C4-2B (cell line): ENCODE measurements around the gene POU6F2.

ENCODE experiments used
- H3K27ac ChIP-seq: fragments of 450-650 bp; 2 replicates; pipeline ENCODE4 v1.5.1; 2017
- ZFX ChIP-seq: fragments of 450-650 bp; IDR thresholded peaks from 2 replicates; pipeline ENCODE4 v1.6.1; 2017
- TF ChIP-seq, protein P1 (sequence below): fragments of 450-650 bp; conservative IDR thresholded peaks from 2 replicates; pipeline ENCODE4 v1.5.1; 2017; ENCODE audit warnings: mild to moderate bottlenecking

The POU6F2 gene

DNA sequence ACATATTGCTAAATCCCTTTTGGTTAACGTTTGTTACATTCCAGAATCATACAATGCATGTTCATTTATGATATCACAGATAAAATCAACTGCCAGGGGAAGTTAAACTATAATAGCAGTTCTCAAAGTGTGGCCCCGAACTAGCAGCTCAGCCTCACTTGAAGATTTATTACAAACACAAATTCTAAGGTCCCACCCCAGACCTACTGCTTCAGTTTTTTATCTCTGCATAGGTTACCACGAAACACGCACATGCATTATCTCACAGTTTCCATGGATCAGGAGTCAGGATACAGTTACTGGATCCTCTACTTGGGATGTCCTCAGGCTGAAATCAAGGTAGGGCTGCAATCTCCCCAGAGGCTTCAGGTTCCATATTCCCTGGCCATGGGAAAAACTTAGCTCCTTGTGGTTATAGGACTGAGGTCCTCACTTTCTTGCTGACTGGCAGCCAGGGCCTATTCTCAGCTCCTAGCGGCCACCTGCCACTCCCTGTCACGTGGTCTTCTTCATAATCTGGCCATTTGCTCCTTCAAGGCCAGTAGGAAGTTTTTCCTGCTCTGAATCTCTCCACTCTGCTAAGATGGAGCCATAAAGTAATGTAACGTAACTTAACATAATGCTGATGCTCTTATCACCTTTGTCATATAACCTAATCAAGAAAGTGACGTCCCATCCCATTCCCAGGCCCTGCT lies 538.0 kb downstream of the POU6F2 start:
- TF ChIP-seq, protein P1, sequence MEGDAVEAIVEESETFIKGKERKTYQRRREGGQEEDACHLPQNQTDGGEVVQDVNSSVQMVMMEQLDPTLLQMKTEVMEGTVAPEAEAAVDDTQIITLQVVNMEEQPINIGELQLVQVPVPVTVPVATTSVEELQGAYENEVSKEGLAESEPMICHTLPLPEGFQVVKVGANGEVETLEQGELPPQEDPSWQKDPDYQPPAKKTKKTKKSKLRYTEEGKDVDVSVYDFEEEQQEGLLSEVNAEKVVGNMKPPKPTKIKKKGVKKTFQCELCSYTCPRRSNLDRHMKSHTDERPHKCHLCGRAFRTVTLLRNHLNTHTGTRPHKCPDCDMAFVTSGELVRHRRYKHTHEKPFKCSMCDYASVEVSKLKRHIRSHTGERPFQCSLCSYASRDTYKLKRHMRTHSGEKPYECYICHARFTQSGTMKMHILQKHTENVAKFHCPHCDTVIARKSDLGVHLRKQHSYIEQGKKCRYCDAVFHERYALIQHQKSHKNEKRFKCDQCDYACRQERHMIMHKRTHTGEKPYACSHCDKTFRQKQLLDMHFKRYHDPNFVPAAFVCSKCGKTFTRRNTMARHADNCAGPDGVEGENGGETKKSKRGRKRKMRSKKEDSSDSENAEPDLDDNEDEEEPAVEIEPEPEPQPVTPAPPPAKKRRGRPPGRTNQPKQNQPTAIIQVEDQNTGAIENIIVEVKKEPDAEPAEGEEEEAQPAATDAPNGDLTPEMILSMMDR = no peak
- TF ChIP-seq ZFX = no peak
- no peak overlapping the region for H3K27ac ChIP-seq

GRCh38 chr7:39516498-39516897 lies 538.8 kb downstream of the POU6F2 start:
- H3K27ac ChIP-seq = no peak overlapping the region
- no peak for TF ChIP-seq ZFX
- TF ChIP-seq, protein P1 = no peak

- H3K27ac ChIP-seq = no peak overlapping the region
- no peak for TF ChIP-seq ZFX
- TF ChIP-seq, protein P1 = no peak
Measured at GRCh38 chr7:39517240-39517639, 539.5 kb downstream of the POU6F2 start.
